Measurements from ENCODE around the gene MPC1L.
A peak's percentile ranks its signal among the peaks of the same experiment; 100 is the strongest.

The MPC1L gene

DNA sequence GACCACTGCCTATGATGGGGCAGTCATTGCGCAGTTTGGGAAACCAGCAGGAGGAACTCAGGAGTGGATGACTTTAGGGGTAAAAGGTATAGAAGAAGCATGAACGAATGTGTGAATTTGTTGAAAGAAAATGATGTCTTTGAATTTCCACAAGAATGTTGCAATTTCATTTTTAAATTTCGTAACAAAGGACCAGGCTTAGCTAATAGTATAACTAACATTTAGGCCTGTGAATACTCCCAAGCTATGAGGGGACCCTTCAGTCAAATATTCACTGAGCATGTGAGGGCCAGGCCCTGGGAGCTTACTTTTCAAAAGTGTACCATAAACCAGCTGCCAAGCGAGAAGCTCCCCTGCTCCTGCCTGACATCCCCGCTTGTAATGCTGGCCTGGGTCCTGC lies 5.3 kb downstream of the MPC1L start:
- DNase-seq (ENCODE audit: low read depth) = no peak
- TF ChIP-seq, protein P1, sequence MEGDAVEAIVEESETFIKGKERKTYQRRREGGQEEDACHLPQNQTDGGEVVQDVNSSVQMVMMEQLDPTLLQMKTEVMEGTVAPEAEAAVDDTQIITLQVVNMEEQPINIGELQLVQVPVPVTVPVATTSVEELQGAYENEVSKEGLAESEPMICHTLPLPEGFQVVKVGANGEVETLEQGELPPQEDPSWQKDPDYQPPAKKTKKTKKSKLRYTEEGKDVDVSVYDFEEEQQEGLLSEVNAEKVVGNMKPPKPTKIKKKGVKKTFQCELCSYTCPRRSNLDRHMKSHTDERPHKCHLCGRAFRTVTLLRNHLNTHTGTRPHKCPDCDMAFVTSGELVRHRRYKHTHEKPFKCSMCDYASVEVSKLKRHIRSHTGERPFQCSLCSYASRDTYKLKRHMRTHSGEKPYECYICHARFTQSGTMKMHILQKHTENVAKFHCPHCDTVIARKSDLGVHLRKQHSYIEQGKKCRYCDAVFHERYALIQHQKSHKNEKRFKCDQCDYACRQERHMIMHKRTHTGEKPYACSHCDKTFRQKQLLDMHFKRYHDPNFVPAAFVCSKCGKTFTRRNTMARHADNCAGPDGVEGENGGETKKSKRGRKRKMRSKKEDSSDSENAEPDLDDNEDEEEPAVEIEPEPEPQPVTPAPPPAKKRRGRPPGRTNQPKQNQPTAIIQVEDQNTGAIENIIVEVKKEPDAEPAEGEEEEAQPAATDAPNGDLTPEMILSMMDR (IDR thresholded peaks at IDR 0.05; ENCODE audit: control insufficient read depth, insufficient read depth, low read depth, low read length, missing control alignments) = no peak
- H3K4me3 ChIP-seq (ENCODE audit: control insufficient read depth, low read depth, low read length) = no peak overlapping the region

DNA sequence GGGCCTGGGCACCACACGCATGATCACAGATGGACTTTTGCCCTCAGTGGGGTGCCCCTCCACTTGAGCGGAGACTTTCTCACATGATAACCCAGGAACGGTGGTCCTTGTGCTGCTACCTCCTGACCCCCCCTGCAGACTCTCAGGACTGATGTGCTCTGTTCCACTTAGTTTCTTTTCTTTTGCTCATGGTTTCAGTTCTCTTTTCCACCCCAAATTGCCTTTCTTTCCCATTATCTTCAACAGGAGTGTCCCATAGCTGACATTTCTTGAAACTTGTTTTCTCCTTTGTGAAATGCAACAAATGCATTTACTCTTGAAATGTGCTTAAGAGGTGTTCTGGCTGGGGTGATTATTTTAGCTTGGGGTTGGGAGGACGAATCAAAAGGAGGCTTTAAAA lies 9.0 kb downstream of the MPC1L start:
- no peak overlapping the region for H3K4me3 ChIP-seq (ENCODE audit: control insufficient read depth, low read depth, low read length)
- TF ChIP-seq, protein P1 (IDR thresholded peaks at IDR 0.05; ENCODE audit: control insufficient read depth, insufficient read depth, low read depth, low read length, missing control alignments) = no peak
- DNase-seq (ENCODE audit: low read depth) = no peak

GRCh38 chrX:40637687-40638086 lies 14.5 kb downstream of the MPC1L start:
- H3K4me3 ChIP-seq (ENCODE audit: control insufficient read depth, low read depth, low read length) = no peak overlapping the region
- no peak for DNase-seq (ENCODE audit: low read depth)
- TF ChIP-seq, protein P1 (IDR thresholded peaks at IDR 0.05; ENCODE audit: control insufficient read depth, insufficient read depth, low read depth, low read length, missing control alignments) = no peak

DNA sequence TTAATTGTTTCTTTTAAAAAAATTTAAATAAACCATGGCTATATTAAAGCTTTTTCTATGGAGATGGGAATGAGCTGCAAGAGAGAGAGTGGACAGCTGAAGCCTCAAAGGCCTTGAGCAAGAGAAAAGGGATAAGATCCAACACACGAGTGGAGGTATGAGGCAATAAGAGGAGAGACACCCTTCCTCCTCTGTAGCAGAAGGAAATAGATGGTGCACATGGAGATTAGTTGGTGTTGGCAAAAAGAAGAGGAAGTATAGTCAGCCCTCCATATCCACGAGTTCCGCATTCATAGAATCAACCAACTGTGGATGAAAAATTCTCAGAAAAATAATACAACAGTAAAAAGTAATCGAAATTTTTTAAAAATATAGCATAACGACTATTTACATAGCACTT lies 20.9 kb downstream of the MPC1L start:
- DNase-seq (ENCODE audit: low read depth) = no peak
- H3K4me3 ChIP-seq (ENCODE audit: control insufficient read depth, low read depth, low read length) = no peak overlapping the region; the same call in 1 of the 2 replicates
- TF ChIP-seq, protein P1 (IDR thresholded peaks at IDR 0.05; ENCODE audit: control insufficient read depth, insufficient read depth, low read depth, low read length, missing control alignments) = no peak

GRCh38 chrX:40644821-40645358 lies 21.7 kb downstream of the MPC1L start:
- TF ChIP-seq, protein P1 (IDR thresholded peaks at IDR 0.05; ENCODE audit: control insufficient read depth, insufficient read depth, low read depth, low read length, missing control alignments) = no peak
- peak; percentile 34 for DNase-seq (ENCODE audit: low read depth)
- peak overlapping the region; percentile 44 for H3K4me3 ChIP-seq (ENCODE audit: control insufficient read depth, low read depth, low read length)

GRCh38 chrX:40646489-40647306 lies 23.5 kb downstream of the MPC1L start:
- peak overlapping the region; percentile 75 for H3K4me3 ChIP-seq (ENCODE audit: control insufficient read depth, low read depth, low read length)
- TF ChIP-seq, protein P1 (IDR thresholded peaks at IDR 0.05; ENCODE audit: control insufficient read depth, insufficient read depth, low read depth, low read length, missing control alignments) = no peak
- DNase-seq (ENCODE audit: low read depth) = no peak

Measured in AG09309 (cell line).